NK-92 (cell line): Measurements from ENCODE around the gene ASTN2.

Source experiments
- DNase-seq: peaks from one replicate; lab custom pipeline; 2025; ENCODE audit not compliant: unreplicated experiment; lab: John Stamatoyannopoulos, UW

The ASTN2 gene

GRCh38 chr9:117414906-117415331, at the start of gene ASTN2:
Gene ASTN2 (minus strand): TSS chr9:117415057. CDS start chr9:117414938, 119 bp downstream.
- DNase-seq: no peak

- DNase-seq: no peak
Measured at GRCh38 chr9:117462861-117463260, 48.0 kb upstream of the ASTN2 start.

GRCh38 chr9:117461386-117461785, 46.5 kb upstream of the ASTN2 start:
- no peak for DNase-seq

- no peak for DNase-seq
Measured at GRCh38 chr9:117460743-117461142, 45.9 kb upstream of the ASTN2 start.

GRCh38 chr9:117459913-117460312, 45.1 kb upstream of the ASTN2 start:
- DNase-seq: no peak

GRCh38 chr9:117458066-117458465, 43.2 kb upstream of the ASTN2 start:
- no peak for DNase-seq

GRCh38 chr9:117454711-117455110, 39.9 kb upstream of the ASTN2 start:
- DNase-seq: no peak

GRCh38 chr9:117453737-117454136, 38.9 kb upstream of the ASTN2 start:
- no peak for DNase-seq

GRCh38 chr9:117451311-117451710, 36.5 kb upstream of the ASTN2 start:
- DNase-seq: no peak

- DNase-seq: no peak
Measured at GRCh38 chr9:117448066-117448465, 33.2 kb upstream of the ASTN2 start.

- DNase-seq: no peak
Measured at GRCh38 chr9:117445631-117446030, 30.8 kb upstream of the ASTN2 start.

GRCh38 chr9:117444501-117444900, 29.6 kb upstream of the ASTN2 start:
- DNase-seq: no peak

- no peak for DNase-seq
Measured at GRCh38 chr9:117437283-117437682, 22.4 kb upstream of the ASTN2 start.

- DNase-seq: no peak
Measured at GRCh38 chr9:117435630-117436261, 20.9 kb upstream of the ASTN2 start.

GRCh38 chr9:117434566-117434965, 19.7 kb upstream of the ASTN2 start:
- DNase-seq: no peak

GRCh38 chr9:117430813-117431212, 16.0 kb upstream of the ASTN2 start:
- no peak for DNase-seq

GRCh38 chr9:117427357-117427913, 12.6 kb upstream of the ASTN2 start:
- DNase-seq: no peak

- DNase-seq: no peak
Measured at GRCh38 chr9:117425566-117425965, 10.7 kb upstream of the ASTN2 start.

- DNase-seq: no peak
Measured at GRCh38 chr9:117424291-117424690, 9.4 kb upstream of the ASTN2 start.

GRCh38 chr9:117418111-117418510, 3.3 kb upstream of the ASTN2 start:
- DNase-seq: no peak

GRCh38 chr9:117416856-117417255, 2.0 kb upstream of the ASTN2 start:
- no peak for DNase-seq

- DNase-seq: no peak
Measured at GRCh38 chr9:117415358-117415914, 579 bp upstream of the ASTN2 start.
